ENCODE measurements around the gene KIRREL1.
"Not testable (repeated sequence)": the region's sequence is repeated elsewhere in the genome, so short reads cannot be mapped to it uniquely, and the experiment has no call there.

KIRREL1 gene

DNA sequence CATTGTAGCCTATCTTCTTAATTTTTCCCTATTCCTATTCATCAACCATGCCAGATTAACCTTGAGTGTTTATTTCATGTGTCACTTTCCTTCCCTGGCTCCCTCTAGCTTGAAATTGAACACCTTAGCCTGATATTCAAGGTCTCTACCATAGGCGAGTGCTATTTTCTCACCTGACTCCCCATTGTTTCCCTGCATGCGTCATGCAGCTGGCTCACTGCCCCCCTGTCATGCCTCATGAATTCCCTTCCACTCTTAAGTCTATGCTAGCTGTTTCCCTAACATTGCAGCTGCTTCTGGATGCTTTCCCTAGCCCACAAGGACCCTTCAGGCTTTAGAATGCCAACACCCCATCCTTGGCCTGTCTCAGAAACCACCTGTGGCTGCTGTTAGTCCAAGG, 130.6 kb downstream of the KIRREL1 start:
- no peak for DNase-seq (ENCODE audit: extremely low read depth, insufficient read length)
- no peak overlapping the region for H3K4me3 ChIP-seq (replicated peaks; ENCODE audit: low read depth, low read length)
- peaks cover 2% of the 10 kb centered on the region for H3K27me3 ChIP-seq (replicated peaks; ENCODE audit: control insufficient read depth, insufficient read depth, low read length)
- H3K36me3 ChIP-seq (ENCODE audit: control insufficient read depth, insufficient read depth, low read length), result no peaks in the 10 kb centered on the region
- TF ChIP-seq, protein P1, sequence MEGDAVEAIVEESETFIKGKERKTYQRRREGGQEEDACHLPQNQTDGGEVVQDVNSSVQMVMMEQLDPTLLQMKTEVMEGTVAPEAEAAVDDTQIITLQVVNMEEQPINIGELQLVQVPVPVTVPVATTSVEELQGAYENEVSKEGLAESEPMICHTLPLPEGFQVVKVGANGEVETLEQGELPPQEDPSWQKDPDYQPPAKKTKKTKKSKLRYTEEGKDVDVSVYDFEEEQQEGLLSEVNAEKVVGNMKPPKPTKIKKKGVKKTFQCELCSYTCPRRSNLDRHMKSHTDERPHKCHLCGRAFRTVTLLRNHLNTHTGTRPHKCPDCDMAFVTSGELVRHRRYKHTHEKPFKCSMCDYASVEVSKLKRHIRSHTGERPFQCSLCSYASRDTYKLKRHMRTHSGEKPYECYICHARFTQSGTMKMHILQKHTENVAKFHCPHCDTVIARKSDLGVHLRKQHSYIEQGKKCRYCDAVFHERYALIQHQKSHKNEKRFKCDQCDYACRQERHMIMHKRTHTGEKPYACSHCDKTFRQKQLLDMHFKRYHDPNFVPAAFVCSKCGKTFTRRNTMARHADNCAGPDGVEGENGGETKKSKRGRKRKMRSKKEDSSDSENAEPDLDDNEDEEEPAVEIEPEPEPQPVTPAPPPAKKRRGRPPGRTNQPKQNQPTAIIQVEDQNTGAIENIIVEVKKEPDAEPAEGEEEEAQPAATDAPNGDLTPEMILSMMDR (IDR thresholded peaks at IDR 0.05; ENCODE audit: insufficient read depth, low read length, poor library complexity, severe bottlenecking), result no peak

DNA sequence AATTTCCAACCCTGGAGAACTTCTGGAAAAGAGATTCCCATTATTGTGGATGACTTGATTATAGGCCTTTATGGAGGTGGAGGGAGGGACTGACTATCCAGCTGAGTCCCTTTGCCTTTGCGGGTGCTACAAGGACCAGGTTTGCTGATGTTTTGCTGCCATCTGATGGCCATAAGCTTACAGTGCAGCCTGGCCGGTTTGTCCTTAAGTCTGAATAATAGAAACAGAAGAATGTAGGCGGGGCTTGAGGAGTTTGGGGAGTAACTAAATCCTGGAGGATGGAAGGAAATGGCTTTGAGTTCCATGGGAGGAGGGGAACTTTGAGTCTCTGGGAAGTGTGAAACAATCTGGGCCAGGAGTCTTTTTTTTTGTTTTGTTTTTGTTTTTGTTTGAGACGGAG, 131.6 kb downstream of the KIRREL1 start:
- H3K4me3 ChIP-seq (replicated peaks; ENCODE audit: low read depth, low read length), result no peak overlapping the region
- no peaks in the 10 kb centered on the region for H3K36me3 ChIP-seq (ENCODE audit: control insufficient read depth, insufficient read depth, low read length)
- DNase-seq (ENCODE audit: extremely low read depth, insufficient read length), result peak; percentile 42
- H3K27me3 ChIP-seq (replicated peaks; ENCODE audit: control insufficient read depth, insufficient read depth, low read length), result no peaks in the 10 kb centered on the region; the same call in 1 of the 2 replicates
- TF ChIP-seq, protein P1 (IDR thresholded peaks at IDR 0.05; ENCODE audit: insufficient read depth, low read length, poor library complexity, severe bottlenecking), result peak; percentile 88

DNA sequence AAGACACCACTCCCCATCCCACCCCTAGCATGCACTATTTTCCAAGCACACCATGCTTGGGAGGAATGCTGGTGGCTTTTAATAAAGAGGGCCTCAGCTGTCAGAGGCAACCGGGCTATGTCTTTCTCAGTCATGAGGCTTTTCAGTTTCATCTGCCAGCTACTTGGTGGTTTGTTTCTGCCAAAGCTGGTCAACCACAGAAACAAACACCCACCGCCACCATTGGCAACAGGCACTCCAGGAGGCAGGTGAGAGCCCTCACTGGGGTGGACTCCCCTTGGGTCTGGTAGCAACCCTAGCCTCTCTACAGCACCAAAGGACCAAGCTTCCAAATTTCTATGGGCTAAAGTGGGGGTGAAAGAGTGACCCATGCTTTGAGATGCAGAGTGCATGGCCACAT, 133.0 kb downstream of the KIRREL1 start:
- no peaks in the 10 kb centered on the region; the same call in 1 of the 2 replicates for H3K27me3 ChIP-seq (replicated peaks; ENCODE audit: control insufficient read depth, insufficient read depth, low read length)
- no peak overlapping the region for H3K4me3 ChIP-seq (replicated peaks; ENCODE audit: low read depth, low read length)
- TF ChIP-seq, protein P1 (IDR thresholded peaks at IDR 0.05; ENCODE audit: insufficient read depth, low read length, poor library complexity, severe bottlenecking), result no peak
- no peaks in the 10 kb centered on the region for H3K36me3 ChIP-seq (ENCODE audit: control insufficient read depth, insufficient read depth, low read length)
- no peak for DNase-seq (ENCODE audit: extremely low read depth, insufficient read length)

DNA sequence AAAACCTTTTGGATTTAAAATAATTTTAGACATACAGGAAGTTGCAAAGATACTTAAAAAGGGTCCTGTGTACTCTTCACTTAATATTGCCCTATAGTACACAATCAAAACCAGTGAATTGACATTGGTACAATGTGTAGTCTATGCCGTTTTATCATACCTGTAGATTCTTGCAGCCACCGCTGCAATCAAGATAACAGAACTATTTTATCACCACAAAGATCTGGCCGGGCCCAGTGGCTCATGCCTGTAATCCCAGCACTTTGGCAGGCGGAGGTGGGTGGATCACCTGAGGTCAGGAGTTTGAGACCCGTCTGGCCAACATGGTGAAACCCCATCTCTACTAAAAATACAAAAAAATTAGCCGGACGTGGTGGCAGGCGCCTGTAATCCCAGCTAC, 135.1 kb downstream of the KIRREL1 start:
- not testable (repeated sequence) for H3K4me3 ChIP-seq (replicated peaks; ENCODE audit: low read depth, low read length); H3K27me3 ChIP-seq (replicated peaks; ENCODE audit: control insufficient read depth, insufficient read depth, low read length); H3K36me3 ChIP-seq (ENCODE audit: control insufficient read depth, insufficient read depth, low read length); DNase-seq (ENCODE audit: extremely low read depth, insufficient read length)

DNA sequence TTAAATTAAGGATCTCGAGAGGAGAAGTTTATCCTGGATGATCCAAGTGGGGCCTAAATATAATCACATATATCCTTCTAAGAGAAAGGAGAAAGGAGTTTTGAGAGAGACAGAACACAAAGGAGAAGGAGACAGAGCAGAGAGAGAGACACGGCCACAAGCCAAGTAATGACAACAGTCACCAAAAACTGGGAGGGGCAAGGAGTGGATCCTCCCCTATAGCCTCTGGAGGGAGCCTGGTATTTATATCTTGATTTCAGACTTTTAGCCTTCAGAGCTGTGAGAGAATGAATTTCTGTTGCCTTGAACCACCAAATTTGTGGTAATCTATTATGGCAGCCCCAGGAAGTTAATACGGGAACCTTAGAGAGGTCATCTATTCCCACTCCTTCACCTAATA, 137.8 kb downstream of the KIRREL1 start:
- H3K27me3 ChIP-seq (replicated peaks; ENCODE audit: control insufficient read depth, insufficient read depth, low read length), result no peaks in the 10 kb centered on the region; the same call in 1 of the 2 replicates
- no peak for DNase-seq (ENCODE audit: extremely low read depth, insufficient read length)
- TF ChIP-seq, protein P1 (IDR thresholded peaks at IDR 0.05; ENCODE audit: insufficient read depth, low read length, poor library complexity, severe bottlenecking), result no peak
- H3K4me3 ChIP-seq (replicated peaks; ENCODE audit: low read depth, low read length), result no peak overlapping the region
- no peaks in the 10 kb centered on the region for H3K36me3 ChIP-seq (ENCODE audit: control insufficient read depth, insufficient read depth, low read length)

DNA sequence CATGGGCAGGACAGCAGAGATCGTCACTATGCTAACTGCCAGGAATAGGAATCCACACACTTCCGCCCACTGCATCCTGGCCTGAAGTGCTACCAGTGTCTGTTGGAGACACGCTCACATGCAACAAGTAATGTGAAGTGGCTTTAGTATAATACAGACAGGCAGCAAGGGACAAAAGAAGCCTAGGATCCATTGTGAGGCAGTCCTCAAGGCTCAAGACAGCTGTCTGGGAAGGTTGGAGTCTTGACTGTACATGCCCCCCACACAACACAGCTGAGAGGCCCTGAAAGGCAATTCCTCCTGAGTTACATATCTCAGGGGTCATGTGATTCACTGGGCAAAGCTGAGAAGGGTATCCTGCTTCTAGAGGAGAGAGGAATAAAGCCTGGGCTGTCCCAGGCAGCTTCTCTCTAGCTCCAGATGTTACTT, 147.3 kb downstream of the KIRREL1 start:
- TF ChIP-seq, protein P1 (IDR thresholded peaks at IDR 0.05; ENCODE audit: insufficient read depth, low read length, poor library complexity, severe bottlenecking), result no peak
- H3K36me3 ChIP-seq (ENCODE audit: control insufficient read depth, insufficient read depth, low read length), result no peaks in the 10 kb centered on the region
- H3K4me3 ChIP-seq (replicated peaks; ENCODE audit: low read depth, low read length), result no peak overlapping the region
- DNase-seq (ENCODE audit: extremely low read depth, insufficient read length), result no peak
- peaks cover 2% of the 10 kb centered on the region; the same call in 1 of the 2 replicates for H3K27me3 ChIP-seq (replicated peaks; ENCODE audit: control insufficient read depth, insufficient read depth, low read length)
